CD4-positive, alpha-beta T cell treated with Interleukin-6 for 4 hours (primary cell): Measurements from ENCODE around the gene RBM6.
A peak's percentile ranks its signal among the peaks of the same experiment; 100 is the strongest.

Experiments
- DNase-seq: peaks from one replicate; pipeline ENCODE4 v3.0.0-alpha.2; 2020; ENCODE audit warnings: mixed read lengths

RBM6 gene

DNA sequence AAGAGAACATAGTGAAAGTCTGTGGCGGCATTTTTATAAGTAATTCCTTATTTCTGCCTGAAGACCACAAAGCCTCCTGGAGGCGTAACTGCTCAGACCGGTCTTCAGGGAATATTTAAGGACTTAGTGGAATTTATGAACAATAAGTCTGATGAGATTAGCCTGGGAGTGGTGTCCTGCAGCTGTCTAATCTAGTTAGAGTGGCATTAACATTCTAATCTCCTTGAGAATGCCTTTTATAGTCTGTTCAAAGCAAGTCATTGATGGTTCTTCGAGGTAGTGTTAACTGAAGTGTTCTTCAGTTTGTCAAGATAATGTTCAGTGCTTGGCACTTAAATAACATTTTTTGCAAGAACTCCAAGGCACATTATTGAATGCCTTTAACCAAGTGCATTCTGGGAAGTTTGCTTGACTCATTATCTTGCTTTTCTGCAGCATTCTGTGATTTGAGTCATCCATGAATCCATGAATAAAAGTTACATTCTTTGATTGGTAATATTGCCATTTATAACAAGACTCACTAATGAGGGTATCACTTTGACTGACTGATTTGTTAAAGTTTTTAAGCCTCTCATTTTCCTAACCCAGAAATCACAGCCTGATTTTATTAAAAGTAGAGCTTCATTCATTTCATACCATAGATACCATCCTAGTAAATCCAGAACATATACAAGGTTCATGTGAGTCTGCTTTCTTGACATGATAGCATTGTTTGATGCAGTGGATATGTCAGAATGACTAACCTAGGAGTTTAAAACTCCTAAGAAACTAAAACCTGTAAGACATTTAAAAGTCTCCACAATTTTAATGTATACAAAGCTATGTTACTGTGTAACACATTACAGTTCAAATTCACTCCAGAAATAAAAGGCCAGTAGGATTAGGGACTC lies 161.3 kb downstream of the RBM6 start:
- DNase-seq = no peak

DNA sequence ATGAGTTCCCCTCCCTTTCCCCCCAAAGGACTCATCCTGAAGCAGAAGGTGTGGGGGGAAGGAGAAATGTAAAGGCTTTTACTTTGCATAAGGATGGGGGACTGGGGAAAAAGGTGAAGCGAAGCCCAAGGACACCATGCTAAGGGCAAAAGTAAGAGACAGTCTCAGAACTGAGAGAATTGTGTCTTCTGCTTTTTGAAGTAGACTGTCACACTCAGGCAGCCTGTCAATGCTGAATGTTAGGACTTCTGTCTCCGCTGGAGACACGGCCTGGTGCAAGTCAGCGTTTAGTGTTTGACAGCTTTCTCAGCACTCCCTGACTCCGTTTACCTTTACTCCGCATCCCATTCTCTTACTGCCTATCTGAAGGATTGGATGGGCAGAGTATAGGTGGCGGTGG lies 162.6 kb downstream of the RBM6 start:
- no peak for DNase-seq

DNA sequence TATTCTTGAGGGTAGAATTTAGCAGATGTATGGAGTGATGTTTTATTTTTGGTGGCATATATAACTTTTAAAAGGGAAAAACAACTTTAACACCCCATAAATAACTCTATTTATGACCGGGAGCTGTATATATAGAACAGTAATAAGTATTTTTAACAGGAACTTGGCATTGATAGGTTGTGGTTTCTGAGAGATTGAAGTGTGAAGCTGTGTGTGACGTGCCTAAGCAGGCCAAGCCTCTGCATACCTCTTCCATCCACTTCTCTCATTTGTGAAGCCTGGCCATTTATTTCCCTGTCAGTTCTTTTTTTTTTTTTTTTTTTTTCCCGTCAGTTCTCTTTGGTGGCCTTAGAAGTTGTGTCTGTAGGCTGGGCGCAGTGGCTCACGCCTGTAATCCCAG lies 171.8 kb downstream of the RBM6 start:
- no peak for DNase-seq

DNA sequence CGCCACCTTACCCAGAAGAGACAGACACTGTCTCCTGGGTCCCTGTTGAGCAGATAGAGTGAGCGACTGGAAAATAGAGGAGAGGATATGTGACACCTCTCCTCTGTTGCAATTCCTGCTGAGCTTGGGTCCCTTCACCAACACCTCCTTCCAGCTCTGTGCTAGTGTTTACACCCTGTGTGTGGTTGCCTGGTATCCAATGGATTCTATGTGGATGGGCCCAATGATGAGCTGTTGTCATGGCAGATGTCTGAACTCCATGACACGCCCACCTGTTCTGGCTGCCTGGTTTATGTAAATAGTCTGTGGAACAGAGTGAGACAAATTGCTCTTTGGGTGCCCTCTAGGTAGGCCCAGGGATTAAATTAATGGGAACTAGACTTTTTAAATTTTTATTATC lies 172.5 kb downstream of the RBM6 start:
- DNase-seq = no peak

DNA sequence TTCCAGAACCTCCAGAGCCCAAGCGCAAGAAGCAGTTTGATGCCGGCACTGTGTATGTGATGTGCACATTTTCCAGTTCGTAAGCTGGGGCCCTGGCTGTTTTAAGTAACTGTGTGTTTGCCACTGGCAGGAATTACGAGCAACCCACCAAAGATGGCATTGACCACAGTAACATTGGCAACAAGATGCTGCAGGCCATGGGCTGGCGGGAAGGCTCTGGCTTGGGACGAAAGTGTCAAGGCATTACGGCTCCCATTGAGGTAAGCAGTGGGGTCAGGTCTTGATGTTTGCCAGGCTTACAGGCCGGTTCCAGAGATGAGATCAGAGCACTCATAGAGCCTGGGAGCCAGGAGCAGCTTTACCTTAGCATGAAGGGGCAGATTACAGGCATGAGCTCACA lies 177.2 kb downstream of the RBM6 start:
- no peak for DNase-seq

DNA sequence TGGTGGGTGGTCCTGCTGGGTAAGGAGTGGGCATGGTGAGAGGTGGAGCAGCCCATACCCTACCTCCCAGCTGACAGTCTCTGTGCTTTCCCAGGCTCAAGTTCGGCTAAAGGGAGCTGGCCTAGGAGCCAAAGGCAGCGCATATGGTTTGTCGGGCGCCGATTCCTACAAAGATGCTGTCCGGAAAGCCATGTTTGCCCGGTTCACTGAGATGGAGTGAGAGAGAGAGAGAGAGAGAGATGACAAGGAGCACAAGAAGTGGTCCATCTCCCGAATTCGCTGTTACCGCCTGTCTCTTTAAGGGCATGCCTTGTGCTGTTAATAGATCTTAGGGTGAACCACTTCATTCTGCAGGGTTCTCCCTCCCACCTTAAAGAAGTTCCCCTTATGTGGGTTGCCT lies 178.3 kb downstream of the RBM6 start:
- no peak for DNase-seq

DNA sequence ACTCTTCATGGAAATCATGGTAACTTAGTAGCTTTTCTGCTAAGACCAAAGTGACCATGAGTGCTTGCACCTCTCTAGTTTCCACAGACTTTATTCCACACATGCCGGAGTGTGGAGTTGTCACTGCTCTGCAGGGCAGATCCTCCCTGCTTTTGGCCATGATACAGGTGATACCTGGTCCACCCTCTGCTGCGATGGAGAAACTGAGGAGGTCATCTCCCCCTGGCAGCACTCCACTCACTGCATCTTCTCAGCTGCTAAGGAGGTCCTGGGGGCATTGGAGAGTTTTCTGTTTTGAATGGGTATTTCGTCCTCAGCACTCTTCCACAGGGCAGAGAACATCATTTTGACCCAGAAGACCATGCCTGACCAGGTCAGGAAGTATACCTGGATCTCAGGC lies 179.8 kb downstream of the RBM6 start:
- no peak for DNase-seq

DNA sequence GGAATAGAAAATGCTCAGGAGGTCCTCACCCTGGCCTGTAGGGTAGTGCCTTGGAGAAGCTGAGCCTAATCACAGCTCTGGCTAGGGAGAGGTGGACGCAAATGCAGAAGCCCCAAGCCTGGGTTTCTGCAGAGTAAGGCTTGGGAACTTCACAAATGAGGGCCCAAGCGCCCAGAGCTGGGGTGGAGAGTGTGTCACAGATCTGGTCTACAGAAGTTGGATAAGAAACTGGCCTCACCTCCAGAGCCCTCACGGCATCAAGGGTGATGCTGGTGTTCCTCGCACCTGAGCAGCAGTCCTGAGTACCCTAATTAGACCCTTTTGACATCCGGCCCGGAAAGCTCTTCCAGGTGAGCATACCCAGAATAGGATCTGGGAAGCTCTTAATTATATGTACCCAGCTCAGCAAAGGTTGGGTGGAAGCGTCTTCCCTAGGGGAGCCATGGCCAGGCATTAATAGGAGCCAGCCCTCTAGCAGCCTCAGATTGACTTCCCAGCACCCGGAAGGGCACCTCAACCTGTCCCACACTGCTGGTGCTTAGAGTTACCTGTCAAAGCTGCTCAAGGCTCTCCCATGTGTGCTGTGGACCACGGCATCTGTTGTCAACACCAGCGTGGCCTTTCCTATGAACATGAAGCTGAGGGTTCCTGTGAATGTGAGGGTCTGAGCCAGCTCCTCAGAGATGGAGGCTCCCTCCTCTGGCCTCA lies 180.6 kb downstream of the RBM6 start:
- DNase-seq = no peak

DNA sequence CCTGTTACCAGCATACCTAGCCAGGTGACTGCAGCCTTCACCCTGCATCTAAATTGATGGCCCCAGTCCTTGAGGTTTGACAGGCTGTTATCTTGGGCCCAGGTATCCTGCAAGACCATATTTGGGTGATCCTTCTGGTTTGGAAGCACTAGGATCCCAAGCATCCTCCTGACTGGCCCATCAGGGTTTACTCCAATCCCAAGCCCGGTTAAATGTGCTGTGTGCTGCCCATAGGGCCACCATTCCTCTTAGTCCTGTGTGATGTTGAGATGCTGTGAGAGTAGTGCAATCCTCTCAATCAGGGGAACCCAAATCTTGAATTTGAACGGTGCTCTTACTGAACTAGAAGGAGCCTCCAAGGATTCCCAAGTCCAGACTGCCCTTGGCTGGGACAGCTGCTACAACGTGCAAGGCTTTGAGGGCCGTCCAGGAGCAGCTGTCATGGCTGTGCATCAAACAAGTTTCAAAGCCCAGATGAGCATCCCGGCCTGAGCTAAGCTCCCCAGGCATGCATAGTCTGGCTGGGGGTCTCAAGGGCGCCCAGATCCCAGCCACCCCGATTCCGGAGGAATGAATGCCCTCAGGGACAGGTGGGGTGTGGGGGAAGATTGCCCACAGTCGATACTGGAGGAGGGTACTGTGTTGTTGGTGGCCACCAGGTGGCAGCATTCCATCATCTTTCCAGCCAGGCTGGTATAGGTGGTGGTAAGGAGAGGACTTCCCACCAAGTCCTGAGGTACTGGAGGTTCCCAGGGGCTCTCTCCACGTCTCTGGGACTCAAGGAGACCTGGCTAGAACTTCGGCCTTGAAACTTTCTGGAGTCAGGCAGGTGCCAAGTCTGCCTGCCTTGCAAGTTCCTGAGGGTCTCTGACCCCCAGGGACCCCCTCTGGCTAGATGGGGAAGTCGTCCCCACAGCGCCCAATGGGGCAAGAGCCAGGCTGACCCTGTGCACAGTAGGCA lies 181.4 kb downstream of the RBM6 start:
- DNase-seq = peak; percentile 76

DNA sequence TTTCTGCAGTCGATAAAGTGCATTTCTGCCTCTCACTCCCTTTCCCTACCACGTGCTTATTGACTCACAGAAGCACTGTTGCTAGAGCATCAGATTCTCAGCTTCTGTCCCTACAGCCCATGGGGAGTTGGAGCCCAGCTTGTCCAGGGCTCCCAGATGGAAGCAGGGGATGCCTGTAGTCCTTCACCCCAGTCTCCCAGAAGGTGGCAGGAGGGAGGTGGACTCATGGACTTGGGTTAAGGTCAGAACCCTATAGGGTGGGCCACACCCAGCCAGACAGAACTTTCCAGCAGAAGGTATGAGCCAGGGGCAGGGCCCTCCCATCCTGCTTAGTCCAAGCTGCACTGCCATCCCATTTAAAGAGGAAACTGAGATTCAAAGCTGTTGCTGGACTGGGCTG lies 182.1 kb downstream of the RBM6 start:
- no peak for DNase-seq

DNA sequence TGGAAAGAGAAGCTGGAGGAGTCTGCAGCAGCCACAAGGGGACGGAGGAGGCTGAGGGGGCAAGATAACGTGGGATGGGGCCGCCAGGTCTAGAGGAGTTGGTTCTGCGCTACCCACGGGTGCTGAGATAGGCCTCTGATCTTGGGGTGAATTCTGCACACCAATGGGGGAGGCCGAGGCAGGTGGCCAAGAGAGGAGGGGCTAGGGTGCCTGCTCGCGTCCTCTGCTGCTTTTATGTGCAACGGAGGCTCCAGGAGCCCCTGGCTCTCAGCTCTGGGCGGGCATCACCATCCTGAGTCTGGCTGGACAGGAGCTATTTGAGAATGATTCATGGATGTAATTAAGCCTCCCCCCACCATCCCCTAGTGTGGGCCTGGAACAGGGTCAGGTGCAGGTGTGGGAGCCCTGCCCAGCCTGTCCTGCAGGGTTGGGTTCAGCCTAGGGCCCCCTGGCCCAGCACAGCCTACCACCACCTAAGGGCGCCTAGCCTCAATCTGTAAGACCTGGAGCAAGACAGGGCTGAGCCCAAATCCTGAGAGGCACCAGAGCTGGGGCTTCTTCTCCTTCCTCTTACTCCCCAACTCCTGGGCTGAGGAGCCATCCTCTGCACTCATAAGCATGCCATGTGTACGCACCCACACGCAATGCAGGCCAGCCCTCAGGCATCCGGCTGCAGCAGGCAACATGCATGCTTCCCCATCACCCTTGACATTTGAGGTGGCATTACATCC lies 182.9 kb downstream of the RBM6 start:
- no peak for DNase-seq

DNA sequence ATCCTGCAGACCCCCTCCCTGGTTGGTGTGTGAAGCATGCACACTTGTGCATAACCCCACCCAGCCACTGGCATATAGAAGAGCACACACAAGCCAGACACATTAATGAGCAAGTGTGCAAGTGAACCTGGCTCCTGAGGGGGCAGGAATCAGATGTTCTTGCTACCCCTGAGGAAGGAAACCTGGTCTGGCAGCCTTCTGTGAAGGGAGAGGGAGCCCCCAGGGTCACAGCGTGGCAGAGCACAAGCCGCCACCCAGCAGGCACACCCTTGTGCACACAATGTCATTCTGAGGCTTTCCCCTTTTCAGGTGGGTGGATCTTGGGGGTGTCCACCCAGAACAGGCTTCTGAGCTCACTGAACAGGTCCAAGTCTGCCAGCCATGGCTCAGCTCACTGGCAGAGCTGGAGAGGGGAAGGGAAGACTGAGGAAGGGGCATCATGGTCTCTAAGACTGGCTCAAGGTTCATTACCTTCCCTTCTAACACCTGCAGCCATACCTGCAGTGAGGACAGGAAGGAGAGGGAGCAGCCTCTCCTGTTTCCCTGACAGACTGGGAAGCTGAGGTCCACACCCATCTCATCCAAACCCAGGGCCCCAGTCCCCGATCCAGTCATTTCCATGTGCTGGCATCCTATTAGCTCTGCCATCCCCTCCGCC lies 183.6 kb downstream of the RBM6 start:
- DNase-seq = no peak

DNA sequence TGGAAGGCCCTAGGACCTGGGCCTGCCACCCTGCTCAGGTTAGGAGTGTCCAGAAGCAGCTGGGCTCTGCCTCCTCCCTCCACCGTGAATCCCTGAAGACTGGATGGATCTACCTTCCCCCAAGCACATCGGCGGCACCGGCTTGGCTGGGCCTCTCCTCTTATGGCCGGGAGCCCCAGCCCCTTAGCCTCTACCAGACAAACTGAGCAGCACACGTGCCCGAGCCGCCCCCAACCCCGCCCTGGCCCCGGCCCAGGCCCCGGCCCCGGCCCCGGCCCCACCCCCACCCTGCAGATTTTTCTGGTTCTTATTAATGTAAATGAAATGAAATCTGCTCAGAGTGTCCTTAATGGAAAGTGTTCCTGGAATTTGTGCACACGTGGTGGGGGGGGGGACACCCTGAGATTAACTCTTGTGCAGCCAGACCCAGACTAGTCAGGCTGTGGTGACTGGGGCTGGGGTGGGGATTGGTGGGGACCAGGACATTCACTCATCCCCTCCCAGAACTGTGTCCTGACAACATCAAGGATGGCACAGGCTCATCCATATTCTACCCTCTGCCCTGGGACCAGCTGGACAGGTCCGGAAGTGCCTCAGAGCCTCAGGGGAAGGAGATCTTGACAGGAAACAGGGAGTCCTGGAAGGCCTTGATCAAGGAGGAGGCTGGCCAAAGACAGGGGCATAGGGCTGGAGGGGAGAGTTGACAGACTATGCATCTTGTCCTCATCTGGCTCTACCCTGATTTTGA lies 184.3 kb downstream of the RBM6 start:
- DNase-seq = no peak

DNA sequence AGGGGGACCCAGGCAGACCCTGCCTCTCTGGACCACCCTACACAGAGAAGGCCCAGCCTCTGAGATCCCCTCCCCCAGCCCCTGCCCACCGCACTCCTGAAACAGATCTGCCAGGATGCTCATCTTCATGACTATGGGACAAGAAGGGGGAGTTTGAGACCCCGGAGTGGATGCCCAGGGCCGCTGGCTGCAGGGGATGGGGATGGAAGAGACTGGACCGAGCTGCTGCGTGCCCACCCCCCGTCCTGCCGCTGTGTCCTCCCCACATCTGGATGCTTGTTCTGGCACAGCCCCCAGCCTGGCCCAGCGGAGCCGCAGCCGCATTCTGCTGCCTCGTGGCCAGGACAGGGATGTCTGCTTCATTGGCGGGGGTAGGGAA lies 184.8 kb downstream of the RBM6 start:
- no peak for DNase-seq

DNA sequence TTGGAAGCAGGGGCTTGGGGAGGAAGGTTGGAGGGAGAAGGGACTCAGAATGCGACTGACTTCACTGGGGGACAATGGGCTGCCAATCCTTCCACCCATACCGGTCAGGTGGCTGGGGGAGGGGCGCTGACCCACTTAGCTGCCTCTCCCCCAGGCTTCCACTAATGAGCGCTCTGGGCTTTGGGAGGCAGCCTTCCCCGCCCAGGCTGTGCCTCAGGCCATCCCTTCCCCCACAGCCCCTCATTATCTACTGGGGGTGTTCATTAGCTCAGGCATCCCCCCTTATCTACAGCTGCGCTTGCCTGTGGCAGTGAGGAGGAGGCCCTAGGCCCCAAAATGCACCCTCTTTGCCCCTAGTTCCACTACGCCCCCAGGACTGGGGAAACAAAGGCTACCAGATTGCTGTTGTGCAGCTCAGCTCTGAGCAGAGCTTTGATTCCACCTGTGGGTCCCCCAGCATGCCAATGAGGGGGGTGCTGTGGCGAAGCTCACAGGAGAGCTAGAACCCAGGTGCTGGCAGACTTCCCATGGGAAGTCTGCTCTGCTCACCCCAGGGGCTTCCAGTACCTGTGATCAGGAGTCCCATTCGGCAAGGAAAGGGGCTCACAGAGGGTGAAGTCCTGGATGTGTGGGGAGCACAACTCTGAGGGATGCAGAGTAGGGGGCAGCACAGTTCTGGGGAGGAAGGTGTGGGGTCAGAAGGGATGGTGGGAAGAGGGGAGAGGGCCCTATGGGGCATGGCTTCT lies 185.8 kb downstream of the RBM6 start:
- no peak for DNase-seq

DNA sequence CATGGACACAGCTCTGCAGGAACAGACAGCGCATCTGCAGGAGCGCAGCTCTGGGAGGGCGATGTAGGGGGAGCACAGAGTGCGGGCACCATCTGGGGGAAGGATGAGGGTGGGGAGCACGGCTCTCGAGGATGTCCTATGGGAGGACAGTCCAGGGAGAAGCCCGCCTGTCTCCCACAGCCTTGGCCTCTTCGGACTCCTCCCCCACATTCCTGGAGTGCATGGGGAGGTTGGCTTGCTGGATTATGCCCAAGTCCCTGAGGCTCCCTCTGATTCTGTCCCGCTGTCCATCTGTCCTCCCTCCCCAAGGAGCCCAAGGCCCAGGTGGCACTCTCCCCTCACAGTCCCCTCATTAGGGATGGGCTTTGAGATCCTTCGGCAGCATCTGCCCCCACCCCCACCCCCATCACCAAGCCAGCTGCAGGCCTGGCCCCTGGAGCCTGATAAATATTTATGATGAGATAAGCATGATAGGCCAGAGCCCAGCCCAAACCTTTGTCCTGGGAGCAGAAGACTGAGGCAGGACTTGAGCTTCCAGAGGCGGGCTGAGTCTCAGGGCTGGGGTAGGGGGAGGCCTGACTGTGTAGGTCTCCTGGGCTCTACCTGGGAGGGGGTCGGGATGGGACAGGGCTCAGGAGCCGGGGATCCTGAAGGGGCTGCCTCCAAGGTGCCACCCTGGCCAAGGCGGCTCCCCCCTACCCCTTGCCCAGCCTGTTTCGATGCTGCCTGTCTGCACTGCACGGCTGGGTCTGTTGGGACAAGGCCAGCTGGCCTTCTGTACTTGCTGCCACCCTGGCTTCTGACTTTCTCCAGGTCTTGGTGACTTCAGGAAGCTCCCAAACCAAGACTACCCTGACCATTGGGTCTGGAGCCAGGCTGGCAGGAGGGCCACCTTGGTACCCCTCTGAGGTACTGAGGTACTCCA lies 186.6 kb downstream of the RBM6 start:
- no peak for DNase-seq
